H1 (cell line): ENCODE measurements around the gene ANKRD13B. TPM values are rescaled to one million over a fixed set of nuclear protein-coding genes. Genes with fewer than 3 reads are reported as not detected.

ENCODE experiments used
- CTCF ChIA-PET: fragments of 300-600 bp; sonication (Branson Sonifier 250); formaldehyde crosslinking; loops from one replicate; lab custom pipeline; 2021; ENCODE audit not compliant: partially characterized antibody; lab: Charles Lee
- POLR2A ChIA-PET: fragments of 300-600 bp; sonication (Branson Sonifier 250); formaldehyde crosslinking; loops from one replicate; lab custom pipeline; 2021; ENCODE audit warnings: inconsistent platforms; ENCODE audit not compliant: partially characterized antibody; lab: Charles Lee
- DNase-seq, 2 experiments: peaks; one replicate each; pipeline versions ENCODE4 v3.0.0 to v3.0.0-alpha.2; 2010 to 2022; ENCODE audit warnings: low spot score in 2 of 2, low read depth in 1 of 2, mixed read lengths in 1 of 2
- FAIRE-seq: peaks from 2 replicates; lab custom pipeline; 2011; peaks lifted over from hg19 to GRCh38; lab: Jason Lieb, UNC
- H2AFZ ChIP-seq: 2 replicates; pipeline ENCODE4 v1.8.1; 2012; ENCODE audit warnings: low read length, inconsistent platforms
- H2AK5ac ChIP-seq: 2 replicates; pipeline ENCODE4 v1.6.1; 2013; ENCODE audit warnings: low read depth, low read length
- H2BK120ac ChIP-seq: replicated peaks from 2 replicates; pipeline ENCODE3; 2013; ENCODE audit warnings: low read depth, low read length, inconsistent platforms
- H2BK12ac ChIP-seq: 2 replicates; pipeline ENCODE4 v1.6.1; 2013; ENCODE audit warnings: low read depth, low read length
- H2BK15ac ChIP-seq: 2 replicates; pipeline ENCODE4 v1.6.1; 2013; ENCODE audit warnings: low read length
- H2BK20ac ChIP-seq: 2 replicates; pipeline ENCODE4 v1.6.1; 2013; ENCODE audit warnings: low read length
- H2BK5ac ChIP-seq: 2 replicates; pipeline ENCODE4 v1.6.1; 2013; ENCODE audit warnings: low read depth, low read length
- H3K14ac ChIP-seq: 2 replicates; pipeline ENCODE4 v1.6.1; 2013; ENCODE audit warnings: inconsistent platforms; ENCODE audit not compliant: insufficient read length
- H3K18ac ChIP-seq: 2 replicates; pipeline ENCODE4 v1.6.1; 2013; ENCODE audit warnings: low read length; ENCODE audit errors: extremely low read depth
- H3K23ac ChIP-seq: 2 replicates; pipeline ENCODE4 v1.6.1; 2013; ENCODE audit warnings: inconsistent platforms; ENCODE audit not compliant: insufficient read length
- H3K23me2 ChIP-seq: 2 replicates; pipeline ENCODE4 v1.6.1; 2013; ENCODE audit warnings: low read depth, low read length
- H3K27ac ChIP-seq: 2 replicates; pipeline ENCODE4 v1.6.1; 2011; ENCODE audit warnings: low read depth, low read length, inconsistent platforms
- H3K27me3 ChIP-seq, 4 experiments: replicated peaks in 1 of 4; 1 replicate in 1 of 4; 2 replicates in 3 of 4; pipeline versions ENCODE4 v1.6.1 to v1.8.1; 2011 to 2013; ENCODE audit warnings: low read length in 3 of 4, mild to moderate bottlenecking in 3 of 4, inconsistent platforms in 2 of 4, mixed read lengths in 2 of 4, moderate library complexity in 1 of 4; ENCODE audit not compliant: control insufficient read depth in 3 of 4, insufficient read depth in 3 of 4; ENCODE audit errors: extremely low read depth in 1 of 4
- H3K36me3 ChIP-seq, 4 experiments: 2 replicates each; pipeline versions ENCODE4 v1.6.1 to v1.8.1; 2011 to 2013; ENCODE audit warnings: mild to moderate bottlenecking in 4 of 4, low read length in 3 of 4, moderate library complexity in 2 of 4, control low read depth in 1 of 4, inconsistent platforms in 1 of 4; ENCODE audit not compliant: insufficient read depth in 4 of 4, control insufficient read depth in 2 of 4
- H3K4ac ChIP-seq: replicated peaks from 2 replicates; pipeline ENCODE3; 2013; ENCODE audit warnings: low read length, low read depth, mixed read lengths, inconsistent platforms; ENCODE audit not compliant: insufficient read length
- H3K4me1 ChIP-seq, 4 experiments: replicated peaks in 1 of 4; 1 replicate in 1 of 4; 2 replicates in 3 of 4; pipeline versions ENCODE4 v1.6.1 to v1.8.1; 2011 to 2013; ENCODE audit warnings: low read length in 3 of 4, inconsistent platforms in 2 of 4, mixed read lengths in 1 of 4; ENCODE audit not compliant: insufficient read depth in 4 of 4, control insufficient read depth in 3 of 4
- H3K4me2 ChIP-seq, 2 experiments: 2 replicates each; pipeline versions ENCODE4 v1.6.1 to v1.8.1; 2011 to 2013; ENCODE audit warnings: low read depth in 2 of 2, low read length in 2 of 2, control low read depth in 1 of 2, inconsistent platforms in 1 of 2, mild to moderate bottlenecking in 1 of 2; ENCODE audit not compliant: insufficient read depth in 1 of 2
- H3K4me3 ChIP-seq, 4 experiments: fragments of 200-600, 300-600 bp in 1 of 4; sonication (generic), shearing (Covaris generic), sonication (Bioruptor Twin) in 1 of 4; 2 replicates each; pipeline versions ENCODE4 v1.5.1 to v1.8.1; 2011 to 2016; ENCODE audit warnings: low read length in 4 of 4, low read depth in 3 of 4, control low read depth in 2 of 4, inconsistent platforms in 2 of 4, mild to moderate bottlenecking in 2 of 4, mixed read lengths in 1 of 4, moderate library complexity in 1 of 4; ENCODE audit not compliant: insufficient read depth in 2 of 4; ENCODE audit errors: extremely low read depth in 1 of 4
- H3K56ac ChIP-seq: replicated peaks from 2 replicates; pipeline ENCODE3; 2013; ENCODE audit warnings: low read depth, mild to moderate bottlenecking, mixed read lengths, low read length, inconsistent platforms; ENCODE audit not compliant: insufficient read length
- H3K79me1 ChIP-seq: 2 replicates; pipeline ENCODE4 v1.6.1; 2013; ENCODE audit warnings: low read depth, low read length, control low read depth
- H3K79me2 ChIP-seq, 2 experiments: 2 replicates each; pipeline versions ENCODE4 v1.6.1 to v1.8.1; 2012 to 2013; ENCODE audit warnings: low read length in 2 of 2, mild to moderate bottlenecking in 2 of 2, inconsistent platforms in 1 of 2; ENCODE audit not compliant: insufficient read depth in 2 of 2, control insufficient read depth in 1 of 2
- H3K9ac ChIP-seq, 4 experiments: replicated peaks in 1 of 4; 1 replicate in 1 of 4; 2 replicates in 3 of 4; pipeline versions ENCODE4 v1.6.1 to v1.8.1; 2011 to 2013; ENCODE audit warnings: low read depth in 3 of 4, low read length in 3 of 4, control low read depth in 2 of 4, mild to moderate bottlenecking in 2 of 4, moderate library complexity in 2 of 4, inconsistent platforms in 1 of 4; ENCODE audit errors: extremely low read depth in 1 of 4
- H3K9me3 ChIP-seq, 2 experiments: 2 replicates each; pipeline versions ENCODE4 v1.6.1 to v1.8.1; 2012 to 2013; ENCODE audit warnings: mild to moderate bottlenecking in 2 of 2, moderate library complexity in 2 of 2, control low read depth in 1 of 2, inconsistent platforms in 1 of 2, low read depth in 1 of 2, low read length in 1 of 2, mixed read lengths in 1 of 2; ENCODE audit not compliant: insufficient read depth in 2 of 2
- H4K20me1 ChIP-seq, 2 experiments: replicated peaks in 1 of 2; 2 replicates each; pipeline versions ENCODE3 to v1.8.1; 2011 to 2013; ENCODE audit warnings: inconsistent platforms in 2 of 2, low read length in 2 of 2, mild to moderate bottlenecking in 1 of 2; ENCODE audit not compliant: insufficient read depth in 2 of 2, control insufficient read depth in 1 of 2
- H4K5ac ChIP-seq: 2 replicates; pipeline ENCODE4 v1.6.1; 2013; ENCODE audit warnings: low read length, low read depth, mixed read lengths, inconsistent platforms; ENCODE audit not compliant: insufficient read length
- H4K8ac ChIP-seq: 2 replicates; pipeline ENCODE4 v1.8.0; 2013; ENCODE audit warnings: mild to moderate bottlenecking, moderate library complexity, low read length, inconsistent platforms; ENCODE audit not compliant: insufficient read depth; ENCODE audit errors: extremely low read depth
- H4K91ac ChIP-seq: replicated peaks from 2 replicates; pipeline ENCODE3; 2013; ENCODE audit warnings: low read length, mixed read lengths, inconsistent platforms; ENCODE audit not compliant: insufficient read length
- CBX5 ChIP-seq: fragments of 300-800, 300-1000 bp; sonication (generic); IDR thresholded peaks from 2 replicates; pipeline ENCODE4 v1.7.1; 2016; ENCODE audit warnings: antibody characterized with exemption, low read length, low read depth
- CEBPB ChIP-seq: IDR thresholded peaks from 2 replicates; pipeline ENCODE4 v1.6.1; 2012; ENCODE audit warnings: low read depth, low read length
- EP300 ChIP-seq, 2 experiments: IDR thresholded peaks; 1 replicate in 1 of 2; 2 replicates in 1 of 2; pipeline ENCODE4 v1.6.1; 2011 to 2012; ENCODE audit warnings: low read depth in 2 of 2, low read length in 2 of 2, mild to moderate bottlenecking in 2 of 2, borderline replicate concordance in 1 of 2, inconsistent platforms in 1 of 2, moderate library complexity in 1 of 2
- POLR2A ChIP-seq, 2 experiments: IDR thresholded peaks; 1 replicate in 1 of 2; 2 replicates in 1 of 2; pipeline ENCODE4 v1.6.1; 2011; ENCODE audit warnings: low read depth in 2 of 2, low read length in 2 of 2, mild to moderate bottlenecking in 2 of 2; ENCODE audit errors: control extremely low read depth in 1 of 2
- SP1 ChIP-seq: IDR thresholded peaks from 2 replicates; pipeline ENCODE4 v1.6.1; 2011; ENCODE audit warnings: low read depth, low read length
- WGBS, 2 experiments: shearing (Covaris generic) in 1 of 2; methylation state at CpG; one replicate each; pipeline versions ENCODE4 v1.1.6 to v1.1.7; 2013 to 2015; ENCODE audit warnings: low lambda C conversion rate in 2 of 2, mixed read lengths in 2 of 2, inconsistent platforms in 1 of 2, low coverage in 1 of 2, missing lambda C conversion rate in 1 of 2; ENCODE audit not compliant: insufficient replicate concordance in 2 of 2, insufficient coverage in 1 of 2, insufficient read length in 1 of 2; ENCODE audit errors: extremely low coverage in 1 of 2, missing lambda C conversion rate in 1 of 2; 5-methylcytosine and 5-hydroxymethylcytosine counted together
- polyA plus RNA-seq, 7 experiments: library from polyadenylated mRNA; depleted of rRNA in 3 of 7; stranded (reverse) in 5 of 7; unstranded in 2 of 7; fragments of >200 nt in 5 of 7; fragments of 200-250 nt in 2 of 7; gene quantifications; 1 replicate in 5 of 7; 2 replicates in 1 of 7; 4 replicates in 1 of 7; pipeline versions ENCODE4 v1.2.1 to v1.2.3, GENCODE V29; 2011 to 2013; ENCODE audit warnings: missing spikeins in 2 of 7, mixed read lengths in 2 of 7
- total RNA-seq: library from RNA; stranded (reverse); fragmentation: NEBNext Ultra II Directional; extraction: Animal tissue kit (Norgen Biotek cat#: 25700); gene quantifications from 2 replicates; pipeline ENCODE4 v1.2.1, GENCODE V29; 2021

The ANKRD13B gene
- total and polyA plus RNA-seq, 2 of the 8 experiments (the other 6 are each of a cell fraction or from before 2014, with no cell fraction given): 16.4 to 48.5 TPM

DNA sequence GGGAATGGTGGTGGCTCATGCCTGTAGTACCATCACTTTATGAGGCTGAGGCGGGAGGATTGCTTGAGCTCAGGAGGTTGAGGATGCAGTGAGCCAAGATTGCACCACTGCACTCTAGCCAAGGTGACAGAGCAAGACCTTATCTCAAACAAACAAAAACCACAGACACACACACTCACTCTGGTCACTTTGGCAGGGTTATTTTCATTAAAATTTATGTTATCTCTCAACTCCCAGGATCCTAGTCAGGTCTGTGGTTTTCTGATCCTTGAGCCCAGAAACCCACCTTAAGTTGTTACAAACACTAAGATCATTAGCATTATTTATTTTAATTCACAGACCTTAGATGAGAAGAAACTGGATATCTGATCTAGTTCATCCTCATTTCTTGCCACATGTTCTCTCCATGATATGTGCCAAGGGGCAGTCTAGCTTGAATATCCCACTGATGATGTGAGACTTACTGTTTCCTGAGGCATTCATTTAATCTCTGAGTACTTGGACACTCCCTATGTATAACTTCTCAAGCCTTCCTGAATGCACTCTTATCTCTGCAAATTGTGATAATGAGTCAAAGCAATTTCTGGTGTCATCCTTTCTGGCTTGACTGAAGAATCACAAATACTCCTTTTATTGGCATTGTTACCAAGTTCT is 35.7 kb upstream of the ANKRD13B start:
- H4K8ac ChIP-seq: no peak overlapping the region
- no peak overlapping the region for H3K4ac ChIP-seq
- FAIRE-seq (no peak), DNase-seq (peak in 1 of 2 experiments; percentile 13)
- no peak overlapping the region for H2AFZ ChIP-seq
- H4K5ac ChIP-seq: no peak overlapping the region
- 86% methylated on average over 1 of the region's 1 CpG; no CpG with 5 or more reads in 1 of the 2 experiments for WGBS, 2 experiments
- no peaks in the 10 kb centered on the region for H4K20me1 ChIP-seq
- no peak overlapping the region for H2AK5ac ChIP-seq
- no peak overlapping the region for H2BK20ac ChIP-seq
- H3K9ac ChIP-seq: no peak overlapping the region
- no peak overlapping the region for H3K18ac ChIP-seq
- no peak overlapping the region for H2BK5ac ChIP-seq
- no peaks in the 10 kb centered on the region for H3K36me3 ChIP-seq
- no peaks in the 10 kb centered on the region for H3K27me3 ChIP-seq
- no peak overlapping the region for H4K91ac ChIP-seq
- H3K23me2 ChIP-seq: no peaks in the 10 kb centered on the region
- ChIA-PET POLR2A (no interaction called here), CTCF (interaction anchor here (0.7 to 1.7 kb wide), 5 partner anchors 8 to 441 kb away, joined by 3 to 7 read pairs (median 4); no protein-coding TSS in a partner anchor)
- no peak overlapping the region for H3K27ac ChIP-seq
- H3K9me3 ChIP-seq: no peaks in the 10 kb centered on the region
- no peak overlapping the region for H3K23ac ChIP-seq
- no peak overlapping the region for H2BK15ac ChIP-seq
- no peak overlapping the region for H3K56ac ChIP-seq
- no peaks in the 10 kb centered on the region for H3K79me1 ChIP-seq
- H3K4me2 ChIP-seq: no peak overlapping the region
- no peak overlapping the region for H2BK120ac ChIP-seq
- H3K4me3 ChIP-seq: no peak overlapping the region
- no peaks in the 10 kb centered on the region for H3K4me1 ChIP-seq
- H3K14ac ChIP-seq: no peak overlapping the region
- H2BK12ac ChIP-seq: no peak overlapping the region
- H3K79me2 ChIP-seq: no peaks in the 10 kb centered on the region
- TF ChIP-seq CEBPB (no peak), CBX5 (no peak), POLR2A (IDR thresholded peaks at IDR 0.05; ENCODE audit: control extremely low read depth in 1 of 2, low read depth in 2 of 2, low read length in 2 of 2) (no peak), EP300 (IDR thresholded peaks at IDR 0.05; ENCODE audit: borderline replicate concordance in 1 of 2, low read depth in 2 of 2, low read length in 2 of 2) (no peak), SP1 (no peak)
